Endothelial cell of umbilical vein (primary cell): Measurements from ENCODE around the gene PROK1.

Experiments
- CTCF ChIP-seq, 2 donors: IDR thresholded peaks; 1 replicate in 1 of 2; 2 replicates in 1 of 2; pipeline ENCODE4 v1.5.1; 2011; ENCODE audit warnings: low read length in 2 of 2, mild to moderate bottlenecking in 2 of 2, moderate library complexity in 2 of 2, control low read depth in 1 of 2, inconsistent platforms in 1 of 2, low read depth in 1 of 2; ENCODE audit not compliant: insufficient read depth in 1 of 2; ENCODE audit errors: extremely low read depth in 1 of 2
- EZH2 ChIP-seq: IDR thresholded peaks from 2 replicates; pipeline ENCODE4 v1.6.1; 2012; ENCODE audit warnings: borderline replicate concordance, low read depth, mild to moderate bottlenecking, moderate library complexity, low read length, inconsistent platforms; ENCODE audit not compliant: severe bottlenecking
- FOS ChIP-seq: IDR thresholded peaks from 2 replicates; pipeline ENCODE4 v1.6.1; 2011; ENCODE audit warnings: mild to moderate bottlenecking, low read length, moderate library complexity, borderline replicate concordance; ENCODE audit not compliant: insufficient read depth
- MAX ChIP-seq: IDR thresholded peaks from 2 replicates; pipeline ENCODE4 v1.6.1; 2011; ENCODE audit not compliant: insufficient read depth, insufficient read length
- MYC ChIP-seq: IDR thresholded peaks from one replicate; pipeline ENCODE4 v1.6.1; 2011; ENCODE audit warnings: mild to moderate bottlenecking, low read depth, low read length
- POLR2A ChIP-seq: IDR thresholded peaks from 2 replicates; pipeline ENCODE4 v1.6.1; 2012; ENCODE audit warnings: low read depth, mild to moderate bottlenecking, control low read depth, low read length
- POLR2AphosphoS5 ChIP-seq: IDR thresholded peaks from 2 replicates; pipeline ENCODE4 v1.6.1; 2012; ENCODE audit warnings: low read depth, mild to moderate bottlenecking, control low read depth, low read length, moderate library complexity; ENCODE audit not compliant: insufficient read depth

GRCh38 chr1:110474444-110474843, 23.5 kb downstream of the PROK1 start:
- TF ChIP-seq CTCF (IDR thresholded peaks at IDR 0.05; ENCODE audit: extremely low read depth in 1 of 2, insufficient read depth in 1 of 2, low read depth in 1 of 2, low read length in 2 of 2) (no peak), POLR2A (no peak), EZH2 (no peak), POLR2AphosphoS5 (no peak), MAX (no peak), FOS (no peak), MYC (no peak)
